Midbrain (tissue), 1 donor: ENCODE results near the gene CD247.

ENCODE experiments used
- DNase-seq: peaks from one replicate; lab custom pipeline; 2025; lab: John Stamatoyannopoulos, UW

The CD247 gene

GRCh38 chr1:167439301-167439988 is 78.9 kb downstream of the CD247 start:
- peak; percentile 36 for DNase-seq

GRCh38 chr1:167438171-167439138 is 79.9 kb downstream of the CD247 start:
- DNase-seq, result no peak

- DNase-seq, result no peak
Observed at GRCh38 chr1:167435484-167435883, 82.8 kb downstream of the CD247 start.

- no peak for DNase-seq
Observed at GRCh38 chr1:167434306-167434705, 84.0 kb downstream of the CD247 start.

GRCh38 chr1:167433884-167434283 is 84.4 kb downstream of the CD247 start:
- no peak for DNase-seq

- DNase-seq, result no peak
Observed at GRCh38 chr1:167432780-167433179, 85.5 kb downstream of the CD247 start.

GRCh38 chr1:167431909-167432650 is 86.2 kb downstream of the CD247 start:
- DNase-seq, result no peak

- no peak for DNase-seq
Observed at GRCh38 chr1:167431261-167431908, 86.9 kb downstream of the CD247 start.

GRCh38 chr1:167430849-167431242 is 87.5 kb downstream of the CD247 start:
- DNase-seq, result no peak

GRCh38 chr1:167430134-167430848 is 88.0 kb downstream of the CD247 start:
- no peak for DNase-seq

- DNase-seq, result no peak
Observed at GRCh38 chr1:167429612-167430011, 88.7 kb downstream of the CD247 start.

- DNase-seq, result no peak
Observed at GRCh38 chr1:167428395-167428794, 89.9 kb downstream of the CD247 start.

- DNase-seq, result no peak
Observed at GRCh38 chr1:167427848-167428247, 90.5 kb downstream of the CD247 start.

GRCh38 chr1:167426716-167427115 is 91.6 kb downstream of the CD247 start:
- no peak for DNase-seq

GRCh38 chr1:167425482-167425881 is 92.8 kb downstream of the CD247 start:
- DNase-seq, result no peak

- DNase-seq, result no peak
Observed at GRCh38 chr1:167423684-167424619, 94.4 kb downstream of the CD247 start.

GRCh38 chr1:167420510-167420909 is 97.8 kb downstream of the CD247 start:
- no peak for DNase-seq

- no peak for DNase-seq
Observed at GRCh38 chr1:167419245-167419644, 99.1 kb downstream of the CD247 start.

GRCh38 chr1:167418391-167418790 is 99.9 kb downstream of the CD247 start:
- DNase-seq, result no peak

- DNase-seq, result no peak
Observed at GRCh38 chr1:167416506-167416905, 101.8 kb downstream of the CD247 start.
